Measurements from ENCODE around the gene SLC38A7. TPM values are rescaled to one million over a fixed set of nuclear protein-coding genes. Genes with fewer than 3 reads are reported as not detected.

Gene SLC38A7
- total RNA-seq, 1 experiment from 2014 or later: 20.2 TPM

- no TSS peak for BruUV-seq (replicated peaks)
- H3K4me3 ChIP-seq (ENCODE audit: low read depth in 2 of 2, low read length in 2 of 2): no peak overlapping the region
- in situ Hi-C loops (cut with HindIII; ENCODE audit: low pct_unique_long_range_greater_than_20kb, low sequenced_read_pairs): no loop called here
- DNase-seq (ENCODE audit: low read depth, low spot score) (no peak), ATAC-seq (no peak)
- H3K27ac ChIP-seq (ENCODE audit: low read length): no peak overlapping the region
- no peaks in the 10 kb centered on the region for H3K27me3 ChIP-seq (ENCODE audit: control insufficient read depth, insufficient read depth, low read length)
- ChIA-PET CTCF (no interaction called here), POLR2A (no interaction called here)
- no peaks in the 10 kb centered on the region for H3K4me1 ChIP-seq (ENCODE audit: control insufficient read depth, insufficient read depth, low read length)
- TF ChIP-seq TCF7L2 (IDR thresholded peaks at IDR 0.05; ENCODE audit: low read depth, low read length) (no peak), SIN3A (IDR thresholded peaks at IDR 0.05; ENCODE audit: borderline replicate concordance, insufficient read depth, low read depth, low read length) (no peak), CTCF (IDR thresholded peaks at IDR 0.05) (no peak), REST (IDR thresholded peaks at IDR 0.05; ENCODE audit: insufficient read depth in 1 of 2, low read depth in 2 of 2, low read length in 1 of 2) (no peak), POLR2AphosphoS5 (IDR thresholded peaks at IDR 0.05; ENCODE audit: low read depth, low read length) (no peak)
- H3K9me3 ChIP-seq (ENCODE audit: control insufficient read depth, insufficient read depth, low read depth, low read length): no peaks in the 10 kb centered on the region
- intact Hi-C loops (cut with micrococcal nuclease; ENCODE audit: unreplicated experiment): no loop called here
- no peaks in the 10 kb centered on the region for H3K36me3 ChIP-seq (ENCODE audit: control insufficient read depth, insufficient read depth, low read length)
Observed at GRCh38 chr16:58709333-58709732, 24.8 kb upstream of the SLC38A7 start.

- no peaks in the 10 kb centered on the region for H3K4me1 ChIP-seq (ENCODE audit: control insufficient read depth, insufficient read depth, low read length)
- in situ Hi-C loops (cut with HindIII; ENCODE audit: low pct_unique_long_range_greater_than_20kb, low sequenced_read_pairs): no loop called here
- intact Hi-C loops (cut with micrococcal nuclease; ENCODE audit: unreplicated experiment): no loop called here
- no peak for TF ChIP-seq TCF7L2 (IDR thresholded peaks at IDR 0.05; ENCODE audit: low read depth, low read length)
- no peak for TF ChIP-seq POLR2AphosphoS5 (IDR thresholded peaks at IDR 0.05; ENCODE audit: low read depth, low read length)
- TF ChIP-seq REST (IDR thresholded peaks at IDR 0.05; ENCODE audit: insufficient read depth in 1 of 2, low read depth in 2 of 2, low read length in 1 of 2): no peak
- TF ChIP-seq CTCF (IDR thresholded peaks at IDR 0.05): no peak
- no peak for TF ChIP-seq SIN3A (IDR thresholded peaks at IDR 0.05; ENCODE audit: borderline replicate concordance, insufficient read depth, low read depth, low read length)
- ATAC-seq (no peak), DNase-seq (ENCODE audit: low read depth, low spot score) (no peak)
- ChIA-PET CTCF (no interaction called here), POLR2A (no interaction called here)
- no peak overlapping the region for H3K4me3 ChIP-seq (ENCODE audit: low read depth in 2 of 2, low read length in 2 of 2)
- H3K36me3 ChIP-seq (ENCODE audit: control insufficient read depth, insufficient read depth, low read length): no peaks in the 10 kb centered on the region
- no peaks in the 10 kb centered on the region for H3K9me3 ChIP-seq (ENCODE audit: control insufficient read depth, insufficient read depth, low read depth, low read length)
- H3K27me3 ChIP-seq (ENCODE audit: control insufficient read depth, insufficient read depth, low read length): no peaks in the 10 kb centered on the region
- BruUV-seq (replicated peaks): no TSS peak
- H3K27ac ChIP-seq (ENCODE audit: low read length): no peak overlapping the region
Observed at GRCh38 chr16:58699151-58699550, 14.6 kb upstream of the SLC38A7 start.

Measured in Panc1 (cell line).